ENCODE data around the gene SGPP1.

DNA sequence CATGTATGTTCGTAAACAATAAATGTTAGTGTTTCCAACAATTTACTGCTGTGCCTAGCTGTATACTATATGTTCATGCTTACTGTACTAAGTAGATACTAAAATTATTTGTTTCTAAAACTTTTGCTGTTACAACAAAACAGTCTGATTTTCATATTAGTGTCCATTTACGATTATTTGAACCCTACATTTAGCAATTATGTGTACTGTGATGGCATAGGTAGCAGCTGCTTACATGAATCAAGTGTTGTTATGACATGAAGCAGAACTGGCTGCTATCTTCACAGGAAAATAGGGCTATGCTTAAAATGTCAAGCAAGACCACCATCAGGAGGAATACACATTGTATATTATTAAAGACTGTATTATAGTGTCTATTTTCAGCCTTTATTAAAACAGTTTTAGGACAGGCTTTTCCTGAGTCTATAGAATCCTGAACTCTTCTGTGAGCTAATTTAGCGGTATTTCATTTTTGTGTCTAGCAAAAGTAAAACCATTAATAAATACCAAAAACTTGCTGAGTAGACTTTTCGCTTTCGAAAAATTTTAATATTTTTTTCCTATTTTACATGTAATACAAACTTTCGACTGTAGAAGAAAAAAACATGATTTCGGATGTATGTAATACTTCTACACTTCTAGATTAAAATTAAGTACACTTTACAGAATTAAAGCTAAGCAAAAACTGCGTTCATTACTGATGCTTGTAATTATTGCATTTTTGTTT lies 85.0 kb downstream of the SGPP1 start:
- no peak for TF ChIP-seq HOXA7 (CRISPR knock-in tag; IDR thresholded peaks at IDR 0.05; ENCODE audit: borderline replicate concordance)
- TF ChIP-seq SP2 (tag by site-specific recombination; IDR thresholded peaks at IDR 0.05): no peak
- TF ChIP-seq, protein P1, sequence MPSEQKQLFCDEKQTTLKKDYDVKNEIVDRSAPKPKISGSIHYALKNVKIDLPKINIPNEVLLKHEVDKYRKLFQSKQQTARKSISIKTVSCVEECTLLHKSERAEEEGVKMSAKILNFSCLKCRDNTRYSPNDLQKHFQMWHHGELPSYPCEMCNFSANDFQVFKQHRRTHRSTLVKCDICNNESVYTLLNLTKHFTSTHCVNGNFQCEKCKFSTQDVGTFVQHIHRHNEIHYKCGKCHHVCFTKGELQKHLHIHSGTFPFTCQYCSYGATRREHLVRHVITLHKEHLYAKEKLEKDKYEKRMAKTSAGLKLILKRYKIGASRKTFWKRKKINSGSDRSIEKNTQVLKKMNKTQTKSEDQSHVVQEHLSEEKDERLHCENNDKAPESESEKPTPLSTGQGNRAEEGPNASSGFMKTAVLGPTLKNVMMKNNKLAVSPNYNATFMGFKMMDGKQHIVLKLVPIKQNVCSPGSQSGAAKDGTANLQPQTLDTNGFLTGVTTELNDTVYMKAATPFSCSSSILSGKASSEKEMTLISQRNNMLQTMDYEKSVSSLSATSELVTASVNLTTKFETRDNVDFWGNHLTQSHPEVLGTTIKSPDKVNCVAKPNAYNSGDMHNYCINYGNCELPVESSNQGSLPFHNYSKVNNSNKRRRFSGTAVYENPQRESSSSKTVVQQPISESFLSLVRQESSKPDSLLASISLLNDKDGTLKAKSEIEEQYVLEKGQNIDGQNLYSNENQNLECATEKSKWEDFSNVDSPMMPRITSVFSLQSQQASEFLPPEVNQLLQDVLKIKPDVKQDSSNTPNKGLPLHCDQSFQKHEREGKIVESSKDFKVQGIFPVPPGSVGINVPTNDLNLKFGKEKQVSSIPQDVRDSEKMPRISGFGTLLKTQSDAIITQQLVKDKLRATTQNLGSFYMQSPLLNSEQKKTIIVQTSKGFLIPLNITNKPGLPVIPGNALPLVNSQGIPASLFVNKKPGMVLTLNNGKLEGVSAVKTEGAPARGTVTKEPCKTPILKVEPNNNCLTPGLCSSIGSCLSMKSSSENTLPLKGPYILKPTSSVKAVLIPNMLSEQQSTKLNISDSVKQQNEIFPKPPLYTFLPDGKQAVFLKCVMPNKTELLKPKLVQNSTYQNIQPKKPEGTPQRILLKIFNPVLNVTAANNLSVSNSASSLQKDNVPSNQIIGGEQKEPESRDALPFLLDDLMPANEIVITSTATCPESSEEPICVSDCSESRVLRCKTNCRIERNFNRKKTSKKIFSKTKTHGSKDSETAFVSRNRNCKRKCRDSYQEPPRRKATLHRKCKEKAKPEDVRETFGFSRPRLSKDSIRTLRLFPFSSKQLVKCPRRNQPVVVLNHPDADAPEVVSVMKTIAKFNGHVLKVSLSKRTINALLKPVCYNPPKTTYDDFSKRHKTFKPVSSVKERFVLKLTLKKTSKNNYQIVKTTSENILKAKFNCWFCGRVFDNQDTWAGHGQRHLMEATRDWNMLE (tag by site-specific recombination; conservative IDR thresholded peaks at IDR 0.05; ENCODE audit: low read depth): no peak
- TF ChIP-seq ZFP37 (tag by site-specific recombination; IDR thresholded peaks at IDR 0.05): no peak
- TF ChIP-seq ZNF768 (tag by site-specific recombination; IDR thresholded peaks at IDR 0.05): no peak
- TF ChIP-seq ZNF274 (IDR thresholded peaks at IDR 0.05; ENCODE audit: low read length): no peak
- no peak for TF ChIP-seq ZNF274 (tag by site-specific recombination; IDR thresholded peaks at IDR 0.05; ENCODE audit: borderline replicate concordance)
- TF ChIP-seq, protein P2, sequence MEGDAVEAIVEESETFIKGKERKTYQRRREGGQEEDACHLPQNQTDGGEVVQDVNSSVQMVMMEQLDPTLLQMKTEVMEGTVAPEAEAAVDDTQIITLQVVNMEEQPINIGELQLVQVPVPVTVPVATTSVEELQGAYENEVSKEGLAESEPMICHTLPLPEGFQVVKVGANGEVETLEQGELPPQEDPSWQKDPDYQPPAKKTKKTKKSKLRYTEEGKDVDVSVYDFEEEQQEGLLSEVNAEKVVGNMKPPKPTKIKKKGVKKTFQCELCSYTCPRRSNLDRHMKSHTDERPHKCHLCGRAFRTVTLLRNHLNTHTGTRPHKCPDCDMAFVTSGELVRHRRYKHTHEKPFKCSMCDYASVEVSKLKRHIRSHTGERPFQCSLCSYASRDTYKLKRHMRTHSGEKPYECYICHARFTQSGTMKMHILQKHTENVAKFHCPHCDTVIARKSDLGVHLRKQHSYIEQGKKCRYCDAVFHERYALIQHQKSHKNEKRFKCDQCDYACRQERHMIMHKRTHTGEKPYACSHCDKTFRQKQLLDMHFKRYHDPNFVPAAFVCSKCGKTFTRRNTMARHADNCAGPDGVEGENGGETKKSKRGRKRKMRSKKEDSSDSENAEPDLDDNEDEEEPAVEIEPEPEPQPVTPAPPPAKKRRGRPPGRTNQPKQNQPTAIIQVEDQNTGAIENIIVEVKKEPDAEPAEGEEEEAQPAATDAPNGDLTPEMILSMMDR (tag by site-specific recombination; IDR thresholded peaks at IDR 0.05): no peak
- TF ChIP-seq REPIN1 (tag by site-specific recombination; IDR thresholded peaks at IDR 0.05; ENCODE audit: low read depth): no peak
- TF ChIP-seq, protein P3, sequence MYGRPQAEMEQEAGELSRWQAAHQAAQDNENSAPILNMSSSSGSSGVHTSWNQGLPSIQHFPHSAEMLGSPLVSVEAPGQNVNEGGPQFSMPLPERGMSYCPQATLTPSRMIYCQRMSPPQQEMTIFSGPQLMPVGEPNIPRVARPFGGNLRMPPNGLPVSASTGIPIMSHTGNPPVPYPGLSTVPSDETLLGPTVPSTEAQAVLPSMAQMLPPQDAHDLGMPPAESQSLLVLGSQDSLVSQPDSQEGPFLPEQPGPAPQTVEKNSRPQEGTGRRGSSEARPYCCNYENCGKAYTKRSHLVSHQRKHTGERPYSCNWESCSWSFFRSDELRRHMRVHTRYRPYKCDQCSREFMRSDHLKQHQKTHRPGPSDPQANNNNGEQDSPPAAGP (tag by site-specific recombination; IDR thresholded peaks at IDR 0.05): no peak
- TF ChIP-seq ZBTB21 (tag by site-specific recombination; IDR thresholded peaks at IDR 0.05): no peak
- TF ChIP-seq TCF7L2 (IDR thresholded peaks at IDR 0.05; ENCODE audit: borderline replicate concordance, low read depth, low read length): no peak

All from HEK293 (cell line).